ENCODE results near the gene RNF208.

DNA sequence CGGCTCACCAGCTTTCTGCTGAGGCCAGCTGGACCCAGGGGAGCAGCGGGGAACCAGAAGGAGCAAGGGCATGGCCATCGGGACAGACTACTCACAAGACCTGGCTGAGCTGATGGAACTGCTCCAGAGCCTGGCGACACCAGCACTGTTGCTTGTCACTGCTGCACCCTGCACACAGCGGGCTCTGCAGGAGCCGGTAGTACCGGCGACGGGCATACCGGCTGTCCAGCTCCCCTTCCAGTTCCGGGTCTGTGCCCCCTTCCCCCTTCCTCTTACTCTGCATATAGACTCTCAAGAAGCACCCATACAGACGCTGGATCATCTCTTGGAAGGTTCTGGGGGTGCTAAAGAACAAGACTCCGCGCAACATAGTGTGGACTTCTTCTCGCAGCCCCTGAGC is 34.7 kb downstream of the RNF208 start:
- TF ChIP-seq, protein P1, sequence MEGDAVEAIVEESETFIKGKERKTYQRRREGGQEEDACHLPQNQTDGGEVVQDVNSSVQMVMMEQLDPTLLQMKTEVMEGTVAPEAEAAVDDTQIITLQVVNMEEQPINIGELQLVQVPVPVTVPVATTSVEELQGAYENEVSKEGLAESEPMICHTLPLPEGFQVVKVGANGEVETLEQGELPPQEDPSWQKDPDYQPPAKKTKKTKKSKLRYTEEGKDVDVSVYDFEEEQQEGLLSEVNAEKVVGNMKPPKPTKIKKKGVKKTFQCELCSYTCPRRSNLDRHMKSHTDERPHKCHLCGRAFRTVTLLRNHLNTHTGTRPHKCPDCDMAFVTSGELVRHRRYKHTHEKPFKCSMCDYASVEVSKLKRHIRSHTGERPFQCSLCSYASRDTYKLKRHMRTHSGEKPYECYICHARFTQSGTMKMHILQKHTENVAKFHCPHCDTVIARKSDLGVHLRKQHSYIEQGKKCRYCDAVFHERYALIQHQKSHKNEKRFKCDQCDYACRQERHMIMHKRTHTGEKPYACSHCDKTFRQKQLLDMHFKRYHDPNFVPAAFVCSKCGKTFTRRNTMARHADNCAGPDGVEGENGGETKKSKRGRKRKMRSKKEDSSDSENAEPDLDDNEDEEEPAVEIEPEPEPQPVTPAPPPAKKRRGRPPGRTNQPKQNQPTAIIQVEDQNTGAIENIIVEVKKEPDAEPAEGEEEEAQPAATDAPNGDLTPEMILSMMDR (conservative IDR thresholded peaks at IDR 0.05 in 1 of 2, IDR thresholded peaks at IDR 0.05 in 1 of 2; ENCODE audit: low read depth in 1 of 2, low read length in 2 of 2) = no peak
- TF ChIP-seq EZH2 (IDR thresholded peaks at IDR 0.05; ENCODE audit: low read length, missing control alignments) = no peak

Data from fibroblast of lung (primary cell).